C4-2B (cell line): ENCODE measurements around the gene TMPRSS6.

ENCODE experiments used
- CTCF ChIP-seq: fragments of 450-650 bp; conservative IDR thresholded peaks from 2 replicates; pipeline ENCODE4 v1.5.1; 2017; ENCODE audit warnings: mild to moderate bottlenecking
- ZFX ChIP-seq: fragments of 450-650 bp; IDR thresholded peaks from 2 replicates; pipeline ENCODE4 v1.6.1; 2017

- TF ChIP-seq CTCF (no peak), ZFX (no peak)
Measured at GRCh38 chr22:37144180-37144554, 34.7 kb upstream of the TMPRSS6 start.
